GM12892 (cell line): Measurements from ENCODE around the gene CA7.
A peak's percentile ranks its signal among the peaks of the same experiment; 100 is the strongest.

ENCODE experiments used
- DNase-seq: peaks from one replicate; pipeline ENCODE4 v3.0.0; 2011; ENCODE audit not compliant: insufficient read length
- FAIRE-seq: peaks from 2 replicates; lab custom pipeline; 2011; peaks lifted over from hg19 to GRCh38; lab: Jason Lieb, UNC
- POLR2A ChIP-seq: IDR thresholded peaks from 2 replicates; pipeline ENCODE4 v1.6.1; 2011; ENCODE audit warnings: low read depth, low read length, control low read depth
- POLR2AphosphoS5 ChIP-seq: IDR thresholded peaks from 2 replicates; pipeline ENCODE4 v1.6.1; 2011; ENCODE audit warnings: low read depth, low read length, control low read depth
- TAF1 ChIP-seq: IDR thresholded peaks from 2 replicates; pipeline ENCODE4 v1.6.1; 2011; ENCODE audit warnings: low read depth, mild to moderate bottlenecking, control low read depth, low read length, borderline replicate concordance

CA7 gene

GRCh38 chr16:66830422-66831404, 13.5 kb upstream of the CA7 start, which contains the start of gene NAE1:
Gene NAE1, minus strand, starts transcription at chr16:66830976. Its CDS starts 77 bp downstream, at chr16:66830899.
- DNase-seq = peak; percentile 90
- FAIRE-seq = peak; percentile 96
- TF ChIP-seq POLR2A (peak; percentile 88), TAF1 (peak; percentile 67), POLR2AphosphoS5 (peak; percentile 75)

- no peak for FAIRE-seq
- TF ChIP-seq POLR2A = no peak
- no peak for TF ChIP-seq POLR2AphosphoS5
- no peak for TF ChIP-seq TAF1
- DNase-seq = no peak
Observed at GRCh38 chr16:66832190-66832589, 12.0 kb upstream of the CA7 start.

- FAIRE-seq (no peak), DNase-seq (no peak)
Observed at GRCh38 chr16:66832661-66833305, 11.4 kb upstream of the CA7 start.

DNA sequence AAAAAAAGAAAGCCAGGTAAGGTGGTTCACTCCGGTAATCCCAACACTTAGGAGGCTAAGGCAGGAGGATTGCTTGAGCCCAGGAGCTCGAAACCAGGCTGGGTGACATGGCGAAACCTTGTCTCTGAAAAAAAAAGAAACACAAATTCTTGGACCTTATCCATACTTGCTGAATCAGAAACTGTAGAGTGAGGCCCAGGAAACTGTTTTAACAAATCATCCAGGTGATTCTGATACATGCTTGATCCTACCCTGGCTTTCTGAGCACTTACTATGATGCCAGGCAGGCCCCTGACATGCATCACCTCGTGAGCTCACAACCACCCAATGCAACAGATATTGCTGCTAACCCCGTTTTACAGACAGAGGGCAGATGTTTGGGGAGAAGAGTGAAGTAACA, 9.5 kb upstream of the CA7 start:
- FAIRE-seq = no peak

More at GRCh38 chr16:66832661-66833305, 11.4 kb upstream of the CA7 start:
- no peak for TF ChIP-seq POLR2AphosphoS5
- TF ChIP-seq POLR2A = no peak
- TF ChIP-seq TAF1 = no peak

DNA sequence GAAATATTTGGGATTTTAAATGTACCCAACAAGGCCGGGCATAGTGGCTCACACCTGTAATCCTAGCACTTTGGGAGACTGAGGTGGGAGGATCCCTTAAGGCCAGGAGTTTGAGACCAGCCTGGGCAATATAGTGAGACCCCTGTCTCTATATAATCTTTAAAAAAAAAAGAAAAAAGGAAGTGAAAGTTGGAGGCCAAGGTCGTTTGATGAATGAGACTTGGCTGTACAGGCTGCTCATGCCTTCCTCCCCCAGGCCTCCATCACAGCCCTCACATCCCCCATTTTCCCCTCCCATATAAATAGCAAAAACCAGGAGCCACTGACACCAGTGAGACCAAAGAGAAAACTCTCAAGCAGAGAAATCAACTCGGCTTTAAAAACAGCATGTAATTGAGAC, 3.3 kb upstream of the CA7 start:
- TF ChIP-seq POLR2A (no peak), TAF1 (no peak), POLR2AphosphoS5 (no peak)
- DNase-seq (no peak), FAIRE-seq (no peak)

More for the DNA sequence above, 9.5 kb upstream of the CA7 start:
- TF ChIP-seq POLR2A (no peak), TAF1 (no peak)
- no peak for DNase-seq

DNA sequence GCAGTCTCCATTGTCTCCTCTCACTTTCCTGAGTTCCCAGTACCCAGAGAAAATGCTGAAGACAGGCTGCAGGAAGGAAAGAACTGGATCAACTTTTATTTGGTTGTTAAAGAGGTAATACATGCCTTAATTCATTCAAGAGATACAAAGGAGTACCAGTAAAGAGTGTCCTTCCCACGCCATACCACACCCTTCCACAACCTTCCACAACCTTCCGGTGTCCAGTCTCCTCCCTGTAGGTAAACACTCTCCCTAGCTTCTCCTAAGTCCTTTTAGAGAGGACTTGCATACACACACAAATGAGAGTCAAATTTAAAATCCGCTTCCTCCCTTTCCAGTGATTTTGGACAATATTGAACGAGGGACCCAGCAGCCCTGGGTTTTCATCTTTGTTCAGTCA, 2.8 kb upstream of the CA7 start:
- FAIRE-seq (no peak), DNase-seq (no peak)
- TF ChIP-seq POLR2AphosphoS5 (no peak), TAF1 (no peak), POLR2A (no peak)

GRCh38 chr16:66842765-66843164, 1.4 kb upstream of the CA7 start:
- no peak for TF ChIP-seq POLR2AphosphoS5
- DNase-seq (no peak), FAIRE-seq (no peak)

DNA sequence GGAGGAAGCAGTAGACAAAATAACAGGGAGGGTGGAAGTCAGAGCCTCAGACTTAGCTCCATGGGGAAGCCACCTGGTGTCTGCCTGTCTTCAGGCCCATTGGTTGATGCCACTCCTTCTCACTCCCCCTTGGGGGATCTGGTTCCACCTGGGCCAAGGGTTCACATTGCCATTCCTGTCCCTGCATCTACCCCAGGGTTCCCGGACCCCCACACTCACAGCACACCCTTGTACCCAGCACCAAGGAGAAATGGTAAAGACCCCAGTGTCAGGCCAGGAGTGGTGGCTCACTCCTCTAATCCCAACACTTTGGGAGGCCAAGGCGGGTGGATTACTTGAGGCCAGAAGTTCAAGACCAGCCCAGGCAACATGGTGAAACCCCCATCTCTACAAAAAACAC, 1.0 kb upstream of the CA7 start:
- TF ChIP-seq TAF1 (no peak), POLR2AphosphoS5 (no peak), POLR2A (no peak)
- no peak for FAIRE-seq

GRCh38 chr16:66844009-66844341, 239 bp upstream of the CA7 start:
- DNase-seq (no peak), FAIRE-seq (no peak)
- TF ChIP-seq TAF1 = no peak
- no peak for TF ChIP-seq POLR2A
- no peak for TF ChIP-seq POLR2AphosphoS5

More for the DNA sequence above, 1.0 kb upstream of the CA7 start:
- no peak for DNase-seq

DNA sequence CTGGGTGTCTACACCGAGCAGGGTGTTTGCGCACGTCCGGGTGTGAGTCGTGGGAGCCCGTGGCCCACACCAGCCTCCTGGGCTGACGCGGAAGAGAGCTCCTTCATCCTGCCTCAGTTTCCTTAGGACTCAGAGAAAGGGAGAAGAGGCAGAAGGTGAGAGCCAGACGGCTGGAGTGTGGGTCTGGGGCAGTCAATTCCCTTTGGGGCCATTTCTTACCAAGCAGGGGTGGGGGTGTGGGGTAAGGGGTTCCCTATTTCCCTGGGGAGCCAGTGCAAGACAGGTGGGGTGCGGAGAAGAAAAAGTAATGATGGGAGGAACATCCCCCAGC, 831 bp downstream of the CA7 start:
- no peak for FAIRE-seq
- no peak for DNase-seq
- no peak for TF ChIP-seq POLR2A
- TF ChIP-seq POLR2AphosphoS5 = no peak
- no peak for TF ChIP-seq TAF1

- no peak for DNase-seq
- FAIRE-seq = no peak
- no peak for TF ChIP-seq TAF1
- no peak for TF ChIP-seq POLR2AphosphoS5
- no peak for TF ChIP-seq POLR2A
Observed at GRCh38 chr16:66845791-66846221, 1.6 kb downstream of the CA7 start.

- no peak for TF ChIP-seq POLR2A
- no peak for TF ChIP-seq TAF1
- no peak for TF ChIP-seq POLR2AphosphoS5
- FAIRE-seq (peak; percentile 64), DNase-seq (no peak)
Observed at GRCh38 chr16:66846266-66846665, 2.1 kb downstream of the CA7 start.
